HepG2 (cell line): Measurements from ENCODE around the gene MROH2A. TPM values are rescaled to one million over a fixed set of nuclear protein-coding genes. Genes with fewer than 3 reads are reported as not detected.

Source experiments
- BHLHE40 ChIP-seq: IDR thresholded peaks from 2 replicates; pipeline ENCODE4 v1.6.1; 2011; ENCODE audit warnings: low read length, improper control_type of control experiment
- HNF4A ChIP-seq: sonication (generic); formaldehyde crosslinking; IDR thresholded peaks from 2 replicates; pipeline ENCODE4 v1.4.0; 2020; ENCODE audit warnings: missing genetic modification reagents
- MYC ChIP-seq: sonication (generic); formaldehyde crosslinking; IDR thresholded peaks from 2 replicates; pipeline ENCODE4 v1.9.0; 2021; ENCODE audit warnings: missing genetic modification reagents, borderline replicate concordance
- NFE2 ChIP-seq: sonication (generic); formaldehyde crosslinking; IDR thresholded peaks from 2 replicates; pipeline ENCODE4 v1.4.0; 2020; ENCODE audit warnings: missing genetic modification reagents
- NR1H2 ChIP-seq: sonication (generic); formaldehyde crosslinking; IDR thresholded peaks from 2 replicates; pipeline ENCODE4 v1.8.1; 2022; ENCODE audit warnings: low read depth, missing genetic modification reagents, borderline replicate concordance
- PAWR ChIP-seq: sonication (generic); formaldehyde crosslinking; IDR thresholded peaks from 2 replicates; pipeline ENCODE4 v1.4.0; 2020; ENCODE audit warnings: missing genetic modification reagents, mild to moderate bottlenecking, borderline replicate concordance
- SCMH1 ChIP-seq: sonication (generic); formaldehyde crosslinking; IDR thresholded peaks from 2 replicates; pipeline ENCODE4 v1.9.0; 2021; ENCODE audit warnings: missing genetic modification reagents, mild to moderate bottlenecking, borderline replicate concordance
- SMAD3 ChIP-seq: sonication (generic); formaldehyde crosslinking; IDR thresholded peaks from 2 replicates; pipeline ENCODE4 v1.4.0; 2020; ENCODE audit warnings: missing genetic modification reagents
- SOX5 ChIP-seq: IDR thresholded peaks from 2 replicates; pipeline ENCODE4 v1.6.1; 2016; ENCODE audit warnings: borderline replicate concordance
- SRSF9 ChIP-seq: fragments of 200-400 bp; formaldehyde crosslinking; IDR thresholded peaks from 2 replicates; pipeline ENCODE4 v1.6.1; 2018; ENCODE audit warnings: borderline replicate concordance, mild to moderate bottlenecking, low read depth, low read length; ENCODE audit not compliant: insufficient read depth, poor library complexity, severe bottlenecking
- XBP1 ChIP-seq: sonication (generic); formaldehyde crosslinking; IDR thresholded peaks from 2 replicates; pipeline ENCODE4 v1.5.0; 2020; ENCODE audit warnings: missing genetic modification reagents
- ZBTB38 ChIP-seq: sonication (generic); formaldehyde crosslinking; IDR thresholded peaks from 2 replicates; pipeline ENCODE4 v1.5.1; 2020; ENCODE audit warnings: mild to moderate bottlenecking, missing genetic modification reagents
- ZMYM4 ChIP-seq: sonication (generic); formaldehyde crosslinking; IDR thresholded peaks from 2 replicates; pipeline ENCODE4 v1.8.1; 2023; ENCODE audit warnings: mild to moderate bottlenecking, missing genetic modification reagents
- ZNF761 ChIP-seq: sonication (generic); formaldehyde crosslinking; conservative IDR thresholded peaks from 2 replicates; pipeline ENCODE4 v1.4.0; 2020; ENCODE audit warnings: mild to moderate bottlenecking, missing genetic modification reagents
- polyA plus RNA-seq, 8 experiments: library from polyadenylated mRNA; depleted of rRNA in 3 of 8; stranded (reverse) in 7 of 8; unstranded in 1 of 8; fragments of >200 nt; fragmentation: Illumina TruSeq in 4 of 8; extraction: Trizol in 4 of 8; gene quantifications; 2 replicates each; pipeline versions ENCODE4 v1.2.1 to v1.2.3, GENCODE V29; 2011 to 2016; ENCODE audit warnings: low read depth in 4 of 8, missing spikeins in 1 of 8, mixed read lengths in 1 of 8; ENCODE audit not compliant: insufficient read depth in 1 of 8
- total RNA-seq, 5 experiments: library from RNA; depleted of rRNA; stranded (reverse); fragments of >200 nt; fragmentation: Illumina TruSeq; extraction: Trizol; gene quantifications; 2 replicates each; pipeline ENCODE4 v1.2.3, GENCODE V29; 2016; ENCODE audit warnings: low read depth in 1 of 5
- TF ChIP-seq, protein P1 (sequence below): IDR thresholded peaks from 2 replicates; pipeline ENCODE4 v1.6.1; 2016; ENCODE audit warnings: mild to moderate bottlenecking
- TF ChIP-seq, protein P2 (sequence below): sonication (generic); formaldehyde crosslinking; IDR thresholded peaks from 2 replicates; pipeline ENCODE4 v1.5.0; 2020; ENCODE audit warnings: mild to moderate bottlenecking, low read depth, missing genetic modification reagents, borderline replicate concordance
- TF ChIP-seq, protein P3 (sequence below): sonication (generic); formaldehyde crosslinking; IDR thresholded peaks from 2 replicates; pipeline ENCODE4 v1.4.0; 2020; ENCODE audit warnings: mild to moderate bottlenecking, missing genetic modification reagents
- TF ChIP-seq, protein P4 (sequence below): sonication (generic); formaldehyde crosslinking; IDR thresholded peaks from 2 replicates; pipeline ENCODE4 v1.4.0; 2020; ENCODE audit warnings: missing genetic modification reagents, borderline replicate concordance
- TF ChIP-seq, protein P5 (sequence below): IDR thresholded peaks from 2 replicates; pipeline ENCODE4 v1.6.1; 2016; ENCODE audit warnings: mild to moderate bottlenecking, missing biosample characterization, missing genetic modification reagents
- TF ChIP-seq, protein P6 (sequence below): IDR thresholded peaks from 2 replicates; pipeline ENCODE4 v1.6.1; 2016; ENCODE audit warnings: missing compliant biosample characterization, missing genetic modification reagents, borderline replicate concordance

The MROH2A gene
- total and polyA plus RNA-seq, 2 of the 13 experiments (the other 11 are each of a cell fraction or from before 2014, with no cell fraction given), result 0.03 to 0.04 TPM

DNA sequence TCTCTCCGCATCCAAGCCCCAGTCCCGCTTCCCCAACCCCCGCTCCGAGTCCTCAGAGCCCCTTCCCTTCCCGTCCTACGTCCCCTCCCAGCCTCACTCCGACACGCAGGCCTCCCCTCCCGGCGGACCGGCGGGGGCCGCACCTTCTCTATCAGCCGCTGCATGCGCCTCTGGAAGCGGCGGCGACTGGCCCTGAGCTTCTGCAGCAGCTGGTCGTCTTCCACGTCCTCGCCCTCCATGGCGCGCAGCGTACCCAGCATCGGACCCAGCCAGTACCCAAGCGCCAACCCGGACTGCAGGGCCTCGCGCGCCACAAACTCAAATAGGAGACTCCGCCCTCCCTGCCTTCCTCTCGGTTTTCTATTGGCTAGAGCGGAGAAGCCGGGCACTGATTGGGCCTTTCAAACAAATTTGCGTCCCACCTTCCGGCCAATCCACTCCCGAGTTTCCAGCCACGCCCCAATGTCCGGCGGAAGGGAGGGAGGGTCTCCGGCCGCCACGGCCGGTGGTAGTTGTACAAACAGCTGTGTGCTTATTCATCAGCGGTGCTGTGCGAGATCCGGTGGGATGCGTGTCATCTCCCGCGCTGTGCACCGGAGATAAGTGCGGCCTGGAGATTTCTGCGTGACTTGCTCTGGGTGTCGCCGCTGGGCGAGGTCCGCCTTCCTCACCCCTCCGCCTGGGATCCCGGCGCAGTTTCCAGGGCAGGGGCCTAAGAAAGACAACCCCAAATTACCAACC is 76.3 kb downstream of the MROH2A start, which contains the start of gene HJURP (continued):
- TF ChIP-seq SMAD3 (CRISPR knock-in tag) (no peak), MYC (CRISPR knock-in tag) (peak; percentile 90), SCMH1 (no peak), SOX5 (no peak), ZMYM4 (CRISPR knock-in tag) (peak; percentile 96), XBP1 (CRISPR knock-in tag) (no peak), SRSF9 (no peak), HNF4A (CRISPR knock-in tag) (no peak), ZBTB38 (peak; percentile 53), NFE2 (CRISPR knock-in tag) (no peak), ZNF761 (CRISPR knock-in tag) (no peak), PAWR (CRISPR knock-in tag) (no peak), NR1H2 (CRISPR knock-in tag) (no peak), BHLHE40 (0 out of 2 replicates have a peak, but pooled peaks have one; percentile 27)
- TF ChIP-seq, protein P1, sequence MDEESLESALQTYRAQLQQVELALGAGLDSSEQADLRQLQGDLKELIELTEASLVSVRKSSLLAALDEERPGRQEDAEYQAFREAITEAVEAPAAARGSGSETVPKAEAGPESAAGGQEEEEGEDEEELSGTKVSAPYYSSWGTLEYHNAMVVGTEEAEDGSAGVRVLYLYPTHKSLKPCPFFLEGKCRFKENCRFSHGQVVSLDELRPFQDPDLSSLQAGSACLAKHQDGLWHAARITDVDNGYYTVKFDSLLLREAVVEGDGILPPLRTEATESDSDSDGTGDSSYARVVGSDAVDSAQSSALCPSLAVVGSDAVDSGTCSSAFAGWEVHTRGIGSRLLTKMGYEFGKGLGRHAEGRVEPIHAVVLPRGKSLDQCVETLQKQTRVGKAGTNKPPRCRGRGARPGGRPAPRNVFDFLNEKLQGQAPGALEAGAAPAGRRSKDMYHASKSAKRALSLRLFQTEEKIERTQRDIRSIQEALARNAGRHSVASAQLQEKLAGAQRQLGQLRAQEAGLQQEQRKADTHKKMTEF (CRISPR knock-in tag), result peak; percentile 70
- TF ChIP-seq, protein P2, sequence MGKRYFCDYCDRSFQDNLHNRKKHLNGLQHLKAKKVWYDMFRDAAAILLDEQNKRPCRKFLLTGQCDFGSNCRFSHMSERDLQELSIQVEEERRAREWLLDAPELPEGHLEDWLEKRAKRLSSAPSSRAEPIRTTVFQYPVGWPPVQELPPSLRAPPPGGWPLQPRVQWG (CRISPR knock-in tag), result no peak
- TF ChIP-seq, protein P3, sequence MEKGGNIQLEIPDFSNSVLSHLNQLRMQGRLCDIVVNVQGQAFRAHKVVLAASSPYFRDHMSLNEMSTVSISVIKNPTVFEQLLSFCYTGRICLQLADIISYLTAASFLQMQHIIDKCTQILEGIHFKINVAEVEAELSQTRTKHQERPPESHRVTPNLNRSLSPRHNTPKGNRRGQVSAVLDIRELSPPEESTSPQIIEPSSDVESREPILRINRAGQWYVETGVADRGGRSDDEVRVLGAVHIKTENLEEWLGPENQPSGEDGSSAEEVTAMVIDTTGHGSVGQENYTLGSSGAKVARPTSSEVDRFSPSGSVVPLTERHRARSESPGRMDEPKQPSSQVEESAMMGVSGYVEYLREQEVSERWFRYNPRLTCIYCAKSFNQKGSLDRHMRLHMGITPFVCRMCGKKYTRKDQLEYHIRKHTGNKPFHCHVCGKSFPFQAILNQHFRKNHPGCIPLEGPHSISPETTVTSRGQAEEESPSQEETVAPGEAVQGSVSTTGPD (CRISPR knock-in tag), result no peak
- TF ChIP-seq, protein P4, sequence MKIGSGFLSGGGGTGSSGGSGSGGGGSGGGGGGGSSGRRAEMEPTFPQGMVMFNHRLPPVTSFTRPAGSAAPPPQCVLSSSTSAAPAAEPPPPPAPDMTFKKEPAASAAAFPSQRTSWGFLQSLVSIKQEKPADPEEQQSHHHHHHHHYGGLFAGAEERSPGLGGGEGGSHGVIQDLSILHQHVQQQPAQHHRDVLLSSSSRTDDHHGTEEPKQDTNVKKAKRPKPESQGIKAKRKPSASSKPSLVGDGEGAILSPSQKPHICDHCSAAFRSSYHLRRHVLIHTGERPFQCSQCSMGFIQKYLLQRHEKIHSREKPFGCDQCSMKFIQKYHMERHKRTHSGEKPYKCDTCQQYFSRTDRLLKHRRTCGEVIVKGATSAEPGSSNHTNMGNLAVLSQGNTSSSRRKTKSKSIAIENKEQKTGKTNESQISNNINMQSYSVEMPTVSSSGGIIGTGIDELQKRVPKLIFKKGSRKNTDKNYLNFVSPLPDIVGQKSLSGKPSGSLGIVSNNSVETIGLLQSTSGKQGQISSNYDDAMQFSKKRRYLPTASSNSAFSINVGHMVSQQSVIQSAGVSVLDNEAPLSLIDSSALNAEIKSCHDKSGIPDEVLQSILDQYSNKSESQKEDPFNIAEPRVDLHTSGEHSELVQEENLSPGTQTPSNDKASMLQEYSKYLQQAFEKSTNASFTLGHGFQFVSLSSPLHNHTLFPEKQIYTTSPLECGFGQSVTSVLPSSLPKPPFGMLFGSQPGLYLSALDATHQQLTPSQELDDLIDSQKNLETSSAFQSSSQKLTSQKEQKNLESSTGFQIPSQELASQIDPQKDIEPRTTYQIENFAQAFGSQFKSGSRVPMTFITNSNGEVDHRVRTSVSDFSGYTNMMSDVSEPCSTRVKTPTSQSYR (CRISPR knock-in tag), result no peak
- TF ChIP-seq, protein P5, sequence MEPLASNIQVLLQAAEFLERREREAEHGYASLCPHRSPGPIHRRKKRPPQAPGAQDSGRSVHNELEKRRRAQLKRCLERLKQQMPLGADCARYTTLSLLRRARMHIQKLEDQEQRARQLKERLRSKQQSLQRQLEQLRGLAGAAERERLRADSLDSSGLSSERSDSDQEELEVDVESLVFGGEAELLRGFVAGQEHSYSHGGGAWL (CRISPR knock-in tag), result peak; percentile 77
- TF ChIP-seq, protein P6, sequence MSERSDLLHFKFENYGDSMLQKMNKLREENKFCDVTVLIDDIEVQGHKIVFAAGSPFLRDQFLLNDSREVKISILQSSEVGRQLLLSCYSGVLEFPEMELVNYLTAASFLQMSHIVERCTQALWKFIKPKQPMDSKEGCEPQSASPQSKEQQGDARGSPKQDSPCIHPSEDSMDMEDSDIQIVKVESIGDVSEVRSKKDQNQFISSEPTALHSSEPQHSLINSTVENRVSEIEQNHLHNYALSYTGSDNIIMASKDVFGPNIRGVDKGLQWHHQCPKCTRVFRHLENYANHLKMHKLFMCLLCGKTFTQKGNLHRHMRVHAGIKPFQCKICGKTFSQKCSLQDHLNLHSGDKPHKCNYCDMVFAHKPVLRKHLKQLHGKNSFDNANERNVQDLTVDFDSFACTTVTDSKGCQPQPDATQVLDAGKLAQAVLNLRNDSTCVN (CRISPR knock-in tag), result no peak
